Parathyroid adenoma (tissue), 2 donors: ENCODE results near the gene HTATIP2.

Source experiments
- H2AFZ ChIP-seq: fragments of 300-600 bp; sonication (generic); one replicate; pipeline ENCODE4 v1.7.0; 2017; ENCODE audit warnings: antibody characterized with exemption, mild to moderate bottlenecking
- H3K27ac ChIP-seq: fragments of 300-600 bp; sonication (generic); one replicate; pipeline ENCODE4 v1.7.0; 2017
- H3K27me3 ChIP-seq: fragments of 300-600 bp; sonication (generic); one replicate; pipeline ENCODE4 v1.7.0; 2017; ENCODE audit warnings: low read length; ENCODE audit not compliant: control insufficient read depth, insufficient read depth
- H3K36me3 ChIP-seq: fragments of 300-600 bp; sonication (generic); one replicate; pipeline ENCODE4 v1.7.0; 2017; ENCODE audit warnings: low read length; ENCODE audit not compliant: control insufficient read depth, insufficient read depth
- H3K4me1 ChIP-seq: fragments of 300-600 bp; sonication (generic); one replicate; pipeline ENCODE4 v1.7.0; 2017; ENCODE audit warnings: control low read depth
- H3K4me2 ChIP-seq: fragments of 300-600 bp; sonication (generic); one replicate; pipeline ENCODE4 v1.7.0; 2017; ENCODE audit warnings: low read length
- H3K4me3 ChIP-seq: fragments of 300-600 bp; sonication (generic); one replicate; pipeline ENCODE4 v1.7.0; 2017; ENCODE audit warnings: low read depth, low read length
- H3K79me2 ChIP-seq: fragments of 300-600 bp; sonication (generic); one replicate; pipeline ENCODE4 v1.7.0; 2017; ENCODE audit warnings: control low read depth
- H3K9ac ChIP-seq: fragments of 300-600 bp; sonication (generic); one replicate; pipeline ENCODE4 v1.7.0; 2017; ENCODE audit warnings: mild to moderate bottlenecking
- H3K9me3 ChIP-seq: fragments of 300-600 bp; sonication (generic); one replicate; pipeline ENCODE4 v1.7.0; 2017; ENCODE audit warnings: low read length; ENCODE audit not compliant: control insufficient read depth
- CTCF ChIP-seq: fragments of 300-600 bp; sonication (generic); IDR thresholded peaks from one replicate; pipeline ENCODE4 v1.7.0; 2017; ENCODE audit warnings: antibody characterized with exemption, mild to moderate bottlenecking
- donor health status: primary hyperparathyroidism.

HTATIP2 gene

GRCh38 chr11:20336056-20336455 lies 27.5 kb upstream of the HTATIP2 start:
- Histone ChIP-seq H3K4me1 (no peaks in the 10 kb centered on the region), H3K9me3 (no peaks in the 10 kb centered on the region), H3K36me3 (no peaks in the 10 kb centered on the region), H3K9ac (no peak overlapping the region), H3K4me2 (no peak overlapping the region), H3K27ac (no peak overlapping the region), H3K4me3 (no peak overlapping the region), H3K79me2 (no peaks in the 10 kb centered on the region), H3K27me3 (no peaks in the 10 kb centered on the region), H2AFZ (no peak overlapping the region)
- TF ChIP-seq CTCF = no peak

GRCh38 chr11:20337526-20338154 lies 25.9 kb upstream of the HTATIP2 start:
- no peaks in the 10 kb centered on the region for H3K9me3 ChIP-seq
- no peaks in the 10 kb centered on the region for H3K27me3 ChIP-seq
- no peak overlapping the region for H3K9ac ChIP-seq
- H3K36me3 ChIP-seq = no peaks in the 10 kb centered on the region
- no peaks in the 10 kb centered on the region for H3K79me2 ChIP-seq
- no peak overlapping the region for H3K4me3 ChIP-seq
- no peaks in the 10 kb centered on the region for H3K4me1 ChIP-seq
- TF ChIP-seq CTCF = no peak
- H3K27ac ChIP-seq = no peak overlapping the region
- no peak overlapping the region for H3K4me2 ChIP-seq
- H2AFZ ChIP-seq = no peak overlapping the region

- TF ChIP-seq CTCF = no peak
- Histone ChIP-seq H2AFZ (no peak overlapping the region), H3K9ac (no peak overlapping the region), H3K4me1 (no peaks in the 10 kb centered on the region), H3K27me3 (no peaks in the 10 kb centered on the region), H3K79me2 (no peaks in the 10 kb centered on the region), H3K9me3 (no peaks in the 10 kb centered on the region), H3K36me3 (no peaks in the 10 kb centered on the region), H3K4me2 (no peak overlapping the region), H3K4me3 (no peak overlapping the region), H3K27ac (no peak overlapping the region)
These were observed 21.0 kb upstream of the HTATIP2 start for GRCh38 chr11:20342347-20343141.

GRCh38 chr11:20351136-20351535 lies 12.4 kb upstream of the HTATIP2 start:
- no peaks in the 10 kb centered on the region for H3K27me3 ChIP-seq
- H2AFZ ChIP-seq = no peak overlapping the region
- no peak overlapping the region for H3K27ac ChIP-seq
- H3K79me2 ChIP-seq = no peaks in the 10 kb centered on the region
- H3K9ac ChIP-seq = no peak overlapping the region
- no peaks in the 10 kb centered on the region for H3K9me3 ChIP-seq
- H3K4me2 ChIP-seq = no peak overlapping the region
- H3K36me3 ChIP-seq = no peaks in the 10 kb centered on the region
- H3K4me1 ChIP-seq = no peaks in the 10 kb centered on the region
- TF ChIP-seq CTCF = no peak
- H3K4me3 ChIP-seq = no peak overlapping the region
